GM23338 (cell line): ENCODE measurements around the gene ABAT. TPM values are rescaled to one million over a fixed set of nuclear protein-coding genes. Genes with fewer than 3 reads are reported as not detected.
A peak's percentile ranks its signal among the peaks of the same experiment; 100 is the strongest.

Experiments
- ATAC-seq: fragments of 200-7000 bp; cut with Tn5 transposase; 3 replicates; pipeline ENCODE4 v1.9.1; 2020
- DNase-seq: peaks from one replicate; pipeline ENCODE4 v3.0.0-alpha.2; 2015; ENCODE audit warnings: low spot score
- H2AFZ ChIP-seq: fragments of 200-600 bp; sonication (generic); 2 replicates; pipeline ENCODE4 v1.8.0; 2016; ENCODE audit warnings: antibody characterized with exemption, mild to moderate bottlenecking, moderate library complexity
- H3F3A ChIP-seq: fragments of 200-600 bp; sonication (generic); replicated peaks from 2 replicates; pipeline ENCODE4 v1.8.0; 2017; ENCODE audit warnings: antibody characterized with exemption, mixed run types, low read depth
- H3K27ac ChIP-seq: fragments of 200-600 bp; sonication (generic); 2 replicates; pipeline ENCODE4 v1.6.1; 2016; ENCODE audit warnings: low read depth
- H3K27me3 ChIP-seq: fragments of 200-600 bp; sonication (generic); 2 replicates; pipeline ENCODE4 v1.8.0; 2016; ENCODE audit warnings: mild to moderate bottlenecking, mixed run types, moderate library complexity; ENCODE audit not compliant: insufficient read depth
- H3K36me3 ChIP-seq: fragments of 200-600 bp; sonication (generic); 2 replicates; pipeline ENCODE4 v1.8.0; 2016; ENCODE audit warnings: mild to moderate bottlenecking; ENCODE audit not compliant: insufficient read depth
- H3K4me1 ChIP-seq: fragments of 200-600 bp; sonication (generic); 2 replicates; pipeline ENCODE4 v1.8.0; 2016; ENCODE audit warnings: mild to moderate bottlenecking, moderate library complexity; ENCODE audit not compliant: insufficient read depth
- H3K4me2 ChIP-seq: fragments of 200-600 bp; sonication (generic); 2 replicates; pipeline ENCODE4 v1.7.1; 2017; ENCODE audit warnings: mixed run types
- H3K4me3 ChIP-seq: fragments of 200-600 bp; sonication (generic); 2 replicates; pipeline ENCODE4 v1.6.1; 2016; ENCODE audit warnings: mixed run types
- H3K79me2 ChIP-seq: fragments of 200-600 bp; sonication (generic); replicated peaks from 2 replicates; pipeline ENCODE4 v1.8.0; 2017; ENCODE audit warnings: mild to moderate bottlenecking; ENCODE audit not compliant: insufficient read depth
- H3K9me2 ChIP-seq: fragments of 200-600 bp; sonication (generic); 2 replicates; pipeline ENCODE4 v1.8.0; 2017; ENCODE audit not compliant: insufficient read depth
- H4K20me1 ChIP-seq: fragments of 200-600 bp; sonication (generic); replicated peaks from 2 replicates; pipeline ENCODE4 v1.8.0; 2017; ENCODE audit warnings: mild to moderate bottlenecking; ENCODE audit not compliant: insufficient read depth
- H3K27ac Mint-ChIP-seq: 2 replicates; pipeline ENCODE4 v1.8.0; 2020; ENCODE audit warnings: inconsistent platforms, mild to moderate bottlenecking, moderate library complexity, mixed read lengths
- H3K27me3 Mint-ChIP-seq: 3 replicates; pipeline ENCODE4 v1.8.0; 2022; ENCODE audit warnings: low read depth, mild to moderate bottlenecking, moderate library complexity, mixed read lengths, inconsistent platforms; ENCODE audit not compliant: insufficient read depth, poor library complexity
- H3K36me3 Mint-ChIP-seq: 3 replicates; pipeline ENCODE4 v1.8.0; 2021; ENCODE audit warnings: low read depth, mild to moderate bottlenecking, inconsistent platforms, moderate library complexity, mixed read lengths
- H3K4me1 Mint-ChIP-seq: 3 replicates; pipeline ENCODE4 v1.8.0; 2020; ENCODE audit warnings: mild to moderate bottlenecking, inconsistent platforms, mixed read lengths
- H3K4me3 Mint-ChIP-seq: 3 replicates; pipeline ENCODE4 v1.8.0; 2021; ENCODE audit warnings: moderate library complexity, mild to moderate bottlenecking, inconsistent platforms, mixed read lengths
- H3K9me3 Mint-ChIP-seq: 3 replicates; pipeline ENCODE4 v1.8.0; 2020; ENCODE audit warnings: moderate library complexity, mild to moderate bottlenecking, inconsistent platforms, mixed read lengths
- CTCF ChIP-seq, 2 experiments: fragments of 200-600 bp in 1 of 2; sonication (generic) in 1 of 2; conservative IDR thresholded peaks; 2 replicates each; pipeline versions ENCODE4 v1.5.1 to v1.6.1; 2016 to 2017; ENCODE audit warnings: antibody characterized with exemption in 2 of 2, low read depth in 2 of 2, mild to moderate bottlenecking in 2 of 2, moderate library complexity in 1 of 2
- ETS1 ChIP-seq: IDR thresholded peaks from 2 replicates; pipeline ENCODE4 v1.6.1; 2016; ENCODE audit warnings: antibody characterized with exemption
- EZH2 ChIP-seq: fragments of 200-600 bp; sonication (generic); IDR thresholded peaks from one replicate; pipeline ENCODE4 v1.8.0; 2017; ENCODE audit warnings: antibody characterized with exemption, mild to moderate bottlenecking, low read depth; ENCODE audit not compliant: unreplicated experiment
- EZH2phosphoT487 ChIP-seq: fragments of 200-600 bp; sonication (generic); IDR thresholded peaks from one replicate; pipeline ENCODE4 v1.8.1; 2018; ENCODE audit warnings: antibody characterized with exemption; ENCODE audit not compliant: unreplicated experiment
- JUNB ChIP-seq: IDR thresholded peaks from one replicate; pipeline ENCODE4 v1.6.1; 2016; ENCODE audit warnings: antibody characterized with exemption; ENCODE audit not compliant: unreplicated experiment
- POLR2AphosphoS5 ChIP-seq: IDR thresholded peaks from 2 replicates; pipeline ENCODE4 v1.6.1; 2016; ENCODE audit warnings: antibody characterized with exemption, low read depth
- STAT1 ChIP-seq: IDR thresholded peaks from one replicate; pipeline ENCODE4 v1.6.1; 2016; ENCODE audit warnings: antibody characterized with exemption; ENCODE audit not compliant: unreplicated experiment
- ZNF331 ChIP-seq: fragments of 250-450 bp; sonication (Bioruptor Pico); IDR thresholded peaks from 2 replicates; pipeline ENCODE4 v1.5.0; 2020; ENCODE audit warnings: low read depth, mild to moderate bottlenecking, moderate library complexity
- polyA plus RNA-seq: library from polyadenylated mRNA; unstranded; fragments of >200 nt; fragmentation: Nextera tagmentation; extraction: Ambion mirVana; gene quantifications from 2 replicates; pipeline ENCODE4 v1.2.1, GENCODE V29; 2016
- total RNA-seq: library from RNA; depleted of rRNA; stranded (reverse); fragments of >200 nt; shearing (Covaris generic); gene quantifications from 2 replicates; pipeline ENCODE4 v1.2.3, GENCODE V29; 2014

Gene ABAT
- total and polyA plus RNA-seq, 2 experiments from 2014 or later = 4.4 to 8.8 TPM

GRCh38 chr16:8660841-8661301, 13.5 kb upstream of the ABAT start (continued):
- TF ChIP-seq CTCF (conservative IDR thresholded peaks at IDR 0.05; ENCODE audit: low read depth in 2 of 2) (peak; percentile 83 to 97), ZNF331 (CRISPR knock-in tag) (no peak)

- no peaks in the 10 kb centered on the region for H3K9me3 Mint-ChIP-seq
- no peaks in the 10 kb centered on the region for H3K79me2 ChIP-seq
- no peak overlapping the region for H3K4me3 Mint-ChIP-seq
- no peaks in the 10 kb centered on the region for H4K20me1 ChIP-seq
- no peak overlapping the region for H3K27ac Mint-ChIP-seq
- no peaks in the 10 kb centered on the region for H3K9me2 ChIP-seq
- H3K27me3 Mint-ChIP-seq = peaks cover 8% of the 10 kb centered on the region
- TF ChIP-seq POLR2AphosphoS5 (no peak), EZH2phosphoT487 (no peak), EZH2 (no peak), JUNB (no peak), ETS1 (no peak)
- no peak for ATAC-seq
- no peak overlapping the region for H2AFZ ChIP-seq
- H3K4me1 Mint-ChIP-seq = peaks cover 21% of the 10 kb centered on the region; the same call in 2 of the 3 replicates
- H3K4me2 ChIP-seq = no peak overlapping the region
- H3K27ac ChIP-seq = no peak overlapping the region
- no peaks in the 10 kb centered on the region for H3K36me3 ChIP-seq
- no peak for DNase-seq
- peaks cover 11% of the 10 kb centered on the region for H3K4me1 ChIP-seq
- H3F3A ChIP-seq = no peaks in the 10 kb centered on the region
- H3K36me3 Mint-ChIP-seq = no peaks in the 10 kb centered on the region
- H3K4me3 ChIP-seq = no peak overlapping the region
- H3K27me3 ChIP-seq = no peaks in the 10 kb centered on the region
These were observed 12.7 kb upstream of the ABAT start for GRCh38 chr16:8661703-8662102.

- no peak overlapping the region for H2AFZ ChIP-seq
- no peak overlapping the region for H3K27ac Mint-ChIP-seq
- peaks cover 10% of the 10 kb centered on the region for H3K27me3 Mint-ChIP-seq
- no peak overlapping the region for H3K4me3 Mint-ChIP-seq
- no peaks in the 10 kb centered on the region for H3K79me2 ChIP-seq
- peaks cover 11% of the 10 kb centered on the region for H3K4me1 ChIP-seq
- DNase-seq (no peak), ATAC-seq (no peak)
- H3K36me3 ChIP-seq = no peaks in the 10 kb centered on the region
- H3F3A ChIP-seq = no peaks in the 10 kb centered on the region
- H3K9me2 ChIP-seq = no peaks in the 10 kb centered on the region
- no peak overlapping the region for H3K4me3 ChIP-seq
- no peaks in the 10 kb centered on the region for H3K27me3 ChIP-seq
- H4K20me1 ChIP-seq = no peaks in the 10 kb centered on the region; the same call in 1 of the 2 replicates
- H3K9me3 Mint-ChIP-seq = no peaks in the 10 kb centered on the region
- H3K27ac ChIP-seq = no peak overlapping the region
- no peaks in the 10 kb centered on the region for H3K36me3 Mint-ChIP-seq
- H3K4me2 ChIP-seq = no peak overlapping the region
- peaks cover 21% of the 10 kb centered on the region; the same call in 2 of the 3 replicates for H3K4me1 Mint-ChIP-seq
- no peak for TF ChIP-seq EZH2phosphoT487
- no peak for TF ChIP-seq ZNF331 (CRISPR knock-in tag)
- TF ChIP-seq STAT1 = no peak
- no peak for TF ChIP-seq CTCF (conservative IDR thresholded peaks at IDR 0.05; ENCODE audit: low read depth in 2 of 2)
These were observed 11.0 kb upstream of the ABAT start for GRCh38 chr16:8663192-8664089.
